ENCODE results near the gene ACO1. TPM values are rescaled to one million over a fixed set of nuclear protein-coding genes. Genes with fewer than 3 reads are reported as not detected.

The ACO1 gene
- total RNA-seq, 1 donor, result 15.3 TPM

DNA sequence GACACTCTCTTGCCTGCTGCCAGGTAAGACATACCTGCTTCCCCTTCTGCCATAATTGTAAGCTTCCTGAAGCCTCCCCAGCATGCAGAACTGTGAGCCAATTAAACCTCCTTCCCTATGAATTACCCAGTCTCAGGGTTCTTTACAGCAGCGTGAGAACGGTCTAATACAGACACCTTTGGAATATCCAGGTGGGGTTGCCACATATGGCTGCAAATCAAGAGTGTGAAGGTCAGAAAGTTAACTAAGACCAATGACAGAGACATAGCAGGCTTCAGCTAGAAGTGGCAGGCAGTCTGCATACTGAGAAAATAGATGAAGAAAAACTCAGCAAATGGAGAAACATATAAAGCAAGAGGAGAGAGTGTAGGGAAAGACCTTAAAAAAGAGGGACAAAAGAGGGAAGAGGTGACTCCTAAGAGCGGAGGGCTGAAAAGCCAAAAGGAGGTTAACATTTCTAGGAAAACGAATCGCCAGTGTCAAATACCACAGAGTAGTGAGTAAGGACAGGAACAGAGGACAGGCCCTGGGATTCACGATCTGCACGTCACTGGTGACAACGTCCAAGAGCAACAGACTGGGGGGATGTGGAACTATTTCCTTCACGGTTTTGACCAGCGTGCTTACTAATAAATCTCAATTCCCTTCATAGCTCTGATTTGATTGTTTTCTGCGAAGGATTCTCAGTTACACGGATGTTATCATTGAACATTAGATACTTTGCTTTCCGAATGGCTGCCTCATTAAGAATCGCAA, 1.7 kb upstream of the ACO1 start:
- DNase-seq (ENCODE audit: low read depth in 2 of 3, low spot score in 2 of 3), result no peak

DNA sequence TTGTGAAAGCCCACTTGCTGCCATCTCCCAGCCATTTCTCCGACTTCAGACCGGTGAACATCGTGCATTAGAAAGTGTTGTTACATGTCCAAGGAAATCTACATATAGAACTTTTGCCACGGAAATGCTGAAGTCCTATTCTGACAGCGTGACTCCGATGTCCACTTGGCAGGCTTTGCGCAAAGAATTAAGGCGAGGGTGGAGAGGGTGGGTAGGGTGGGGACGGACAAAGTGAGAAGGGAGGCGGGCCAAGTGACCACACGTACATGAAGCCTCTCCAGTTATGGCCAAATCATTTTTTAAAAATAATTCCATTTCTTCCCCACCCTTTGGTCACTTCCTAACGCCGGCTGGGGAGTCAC, 460 bp upstream of the ACO1 start:
- DNase-seq (ENCODE audit: low read depth in 2 of 3, low spot score in 2 of 3), result peak in 1 of 3 donors; percentile 22

GRCh38 chr9:32385152-32385884, 875 bp downstream of the ACO1 start:
- no peak for DNase-seq (ENCODE audit: low read depth in 2 of 3, low spot score in 2 of 3)

- DNase-seq (ENCODE audit: low read depth in 2 of 3, low spot score in 2 of 3), result no peak
Measured at GRCh38 chr9:32385885-32386283, 1.4 kb downstream of the ACO1 start.

DNA sequence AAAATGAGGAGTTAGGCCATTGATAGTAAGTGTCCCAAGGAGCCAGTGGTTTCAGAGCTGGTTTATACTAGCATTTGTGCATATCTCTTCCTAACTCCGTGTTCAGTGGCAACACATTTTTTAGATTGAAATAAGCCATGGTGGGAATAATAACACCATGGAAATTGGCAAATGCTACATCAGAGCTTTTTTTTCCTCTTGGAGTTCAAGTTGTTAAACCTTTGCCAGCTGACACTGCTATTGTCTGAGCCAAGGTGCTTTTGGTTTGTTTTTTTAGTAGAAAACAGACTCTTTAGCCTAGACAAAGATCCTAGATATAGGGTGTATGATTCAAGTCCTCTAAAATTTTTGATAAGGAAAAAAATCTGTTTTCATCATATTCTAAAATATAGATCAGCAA, 2.8 kb downstream of the ACO1 start:
- DNase-seq (ENCODE audit: low read depth in 2 of 3, low spot score in 2 of 3), result no peak

DNA sequence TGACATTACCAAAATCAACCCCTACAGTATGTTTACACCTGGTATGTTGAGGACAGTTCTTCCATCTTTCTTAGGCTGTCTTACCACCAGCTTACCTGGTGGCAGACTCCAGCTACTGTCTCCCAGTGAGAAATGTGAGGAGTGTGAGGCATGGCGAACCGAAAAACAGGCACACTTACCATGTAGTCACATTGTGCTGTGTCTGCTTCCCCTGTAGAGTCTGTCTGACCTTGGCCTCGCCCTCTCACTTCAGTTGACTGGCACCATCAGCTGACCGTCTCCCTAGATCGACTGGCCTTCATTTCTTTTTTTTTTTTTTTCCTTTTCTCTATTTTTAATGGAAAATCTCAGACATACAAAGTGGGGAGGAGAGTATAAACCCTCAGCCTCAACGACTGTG, 4.9 kb downstream of the ACO1 start:
- DNase-seq (ENCODE audit: low read depth in 2 of 3, low spot score in 2 of 3), result no peak

DNA sequence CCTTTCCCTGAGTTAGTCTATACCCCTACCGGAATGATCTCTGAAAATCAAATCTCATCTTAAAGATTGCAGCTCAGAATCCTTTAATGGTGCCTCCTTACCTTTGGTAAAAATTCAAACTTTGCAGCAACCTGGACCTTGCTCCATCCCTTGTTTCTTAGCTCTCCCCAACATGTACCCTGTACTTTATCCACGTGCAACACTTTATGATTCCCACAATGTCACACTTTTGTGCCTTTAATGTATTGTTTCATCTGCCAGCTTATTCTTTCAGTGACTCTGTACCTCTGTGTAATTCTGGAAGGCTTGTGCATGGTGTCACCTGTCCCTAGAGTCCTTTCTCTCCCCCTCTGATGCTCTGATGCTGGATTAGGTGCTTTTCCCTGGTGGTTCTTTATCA, 9.5 kb downstream of the ACO1 start:
- DNase-seq (ENCODE audit: low read depth in 2 of 3, low spot score in 2 of 3), result no peak

GRCh38 chr9:32394381-32395049, 10.1 kb downstream of the ACO1 start:
- DNase-seq (ENCODE audit: low read depth in 2 of 3, low spot score in 2 of 3), result no peak

GRCh38 chr9:32395510-32396216, 11.2 kb downstream of the ACO1 start:
- DNase-seq (ENCODE audit: low read depth in 2 of 3, low spot score in 2 of 3), result no peak

DNA sequence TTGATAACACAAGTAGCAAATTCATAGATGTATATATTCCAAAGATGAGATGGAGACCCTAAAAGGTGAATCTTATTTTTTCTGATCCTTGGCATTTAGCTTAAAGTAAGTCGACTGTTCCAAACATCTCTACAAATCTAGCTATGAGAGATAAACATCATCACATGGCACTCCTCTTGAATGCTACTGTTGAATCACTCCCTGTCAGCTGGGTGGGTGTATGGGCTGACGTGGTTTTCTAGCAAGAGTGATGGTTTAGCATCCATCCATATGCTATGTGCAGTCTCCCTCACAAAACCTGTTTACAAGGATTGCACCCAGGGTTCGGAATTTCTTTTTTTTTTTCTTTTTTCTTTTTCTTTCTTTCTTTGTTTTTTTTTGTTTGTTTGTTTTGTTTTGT, 13.8 kb downstream of the ACO1 start:
- DNase-seq (ENCODE audit: low read depth in 2 of 3, low spot score in 2 of 3), result no peak

DNA sequence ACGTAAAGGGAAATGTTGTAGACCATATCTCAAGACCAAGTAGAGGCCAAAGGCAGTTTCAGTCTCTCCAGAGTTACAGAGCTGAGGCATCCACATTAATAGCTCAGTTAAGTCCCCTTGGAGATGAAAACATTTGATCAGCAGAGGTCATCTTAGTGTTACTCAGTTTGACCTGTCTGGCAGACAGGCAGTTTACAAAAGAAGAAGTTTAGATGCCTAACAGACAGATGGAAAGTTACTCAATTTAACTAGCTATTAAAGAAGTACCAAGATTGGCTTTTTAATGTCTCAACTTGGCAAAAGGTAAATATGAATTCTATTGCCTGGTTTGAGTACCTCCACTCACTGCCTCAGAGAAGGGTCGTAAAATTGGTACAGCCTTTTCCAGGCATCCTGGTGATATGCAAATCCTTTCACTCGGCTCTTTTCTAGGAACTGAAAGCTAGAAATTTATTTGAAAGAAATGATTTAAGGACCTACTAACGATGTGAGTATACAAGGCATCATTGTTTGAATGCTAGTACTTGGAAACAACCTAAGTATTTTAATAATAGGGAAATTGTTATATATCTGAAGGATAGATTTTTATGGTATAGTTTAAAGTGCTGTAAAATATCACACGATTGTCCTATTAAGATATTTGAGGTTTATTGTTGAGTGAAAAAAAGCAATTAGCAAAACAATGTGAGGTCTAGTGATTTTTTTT, 14.8 kb downstream of the ACO1 start:
- no peak for DNase-seq (ENCODE audit: low read depth in 2 of 3, low spot score in 2 of 3)

DNA sequence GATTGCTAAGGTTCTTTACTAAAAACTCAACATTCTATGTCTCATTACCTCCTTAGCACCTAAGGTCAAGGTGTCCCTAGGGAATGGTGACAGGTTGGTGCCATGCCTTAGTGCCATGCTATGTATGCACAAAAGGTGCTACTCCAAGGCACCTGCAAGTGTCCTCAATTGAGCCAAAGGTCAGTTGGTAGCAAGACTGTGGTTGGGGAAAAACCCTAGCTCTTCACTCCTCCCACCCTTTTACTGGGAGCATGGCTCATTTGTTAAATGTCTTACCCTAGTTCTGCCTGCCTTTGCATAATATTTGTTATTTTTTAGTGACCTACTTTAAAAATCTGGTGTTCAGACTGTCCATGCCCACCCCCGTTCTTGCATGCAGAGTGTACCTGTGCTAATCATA, 17.0 kb downstream of the ACO1 start:
- DNase-seq (ENCODE audit: low read depth in 2 of 3, low spot score in 2 of 3), result no peak

- no peak for DNase-seq (ENCODE audit: low read depth in 2 of 3, low spot score in 2 of 3)
Measured at GRCh38 chr9:32403567-32404260, 19.3 kb downstream of the ACO1 start.

GRCh38 chr9:32404402-32404801, 20.0 kb downstream of the ACO1 start:
- no peak for DNase-seq (ENCODE audit: low read depth in 2 of 3, low spot score in 2 of 3)

GRCh38 chr9:32404856-32405255, 20.4 kb downstream of the ACO1 start:
- DNase-seq (ENCODE audit: low read depth in 2 of 3, low spot score in 2 of 3), result no peak

GRCh38 chr9:32405506-32405905, 21.1 kb downstream of the ACO1 start:
- no peak for DNase-seq (ENCODE audit: low read depth in 2 of 3, low spot score in 2 of 3)

GRCh38 chr9:32406046-32406445, 21.6 kb downstream of the ACO1 start:
- DNase-seq (ENCODE audit: low read depth in 2 of 3, low spot score in 2 of 3), result no peak

DNA sequence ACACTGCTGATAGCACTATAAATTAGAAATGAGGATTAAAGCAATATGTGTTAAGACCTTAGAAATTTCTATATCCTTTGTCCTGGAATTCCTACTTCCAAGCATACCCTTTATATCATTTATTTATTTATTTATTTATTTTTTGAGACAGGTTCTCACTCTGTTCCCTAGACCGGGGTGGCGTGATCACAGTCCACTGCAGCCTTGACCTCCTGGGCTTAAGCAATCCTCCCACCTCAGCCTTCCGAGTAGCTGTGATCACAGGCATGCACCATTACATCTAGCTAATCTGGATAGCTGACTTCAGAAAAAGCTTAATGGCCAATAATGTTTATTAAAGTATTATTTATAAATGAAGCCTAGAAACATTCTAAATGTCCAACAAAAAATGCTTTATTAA, 27.3 kb downstream of the ACO1 start:
- no peak for DNase-seq (ENCODE audit: low read depth in 2 of 3, low spot score in 2 of 3)

DNA sequence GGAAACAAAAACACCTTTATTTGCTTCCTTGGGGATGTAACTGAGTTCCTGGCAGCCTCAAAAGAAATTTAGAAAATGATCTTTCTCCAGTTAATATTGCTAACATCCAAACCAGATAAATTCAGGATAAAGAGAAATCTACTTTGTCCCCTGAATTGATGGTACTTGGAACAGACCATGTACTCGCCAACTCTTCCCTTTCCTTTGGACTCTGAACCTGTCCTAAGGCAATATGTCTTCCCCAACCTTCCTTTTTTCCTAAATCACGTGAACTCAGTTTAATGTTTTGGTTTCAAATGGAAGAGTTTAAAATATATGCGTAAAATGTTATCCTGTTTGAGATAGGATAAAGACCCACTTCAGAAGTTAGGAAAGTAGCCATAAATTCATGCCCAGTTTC, 28.0 kb downstream of the ACO1 start:
- DNase-seq (ENCODE audit: low read depth in 2 of 3, low spot score in 2 of 3), result no peak

DNA sequence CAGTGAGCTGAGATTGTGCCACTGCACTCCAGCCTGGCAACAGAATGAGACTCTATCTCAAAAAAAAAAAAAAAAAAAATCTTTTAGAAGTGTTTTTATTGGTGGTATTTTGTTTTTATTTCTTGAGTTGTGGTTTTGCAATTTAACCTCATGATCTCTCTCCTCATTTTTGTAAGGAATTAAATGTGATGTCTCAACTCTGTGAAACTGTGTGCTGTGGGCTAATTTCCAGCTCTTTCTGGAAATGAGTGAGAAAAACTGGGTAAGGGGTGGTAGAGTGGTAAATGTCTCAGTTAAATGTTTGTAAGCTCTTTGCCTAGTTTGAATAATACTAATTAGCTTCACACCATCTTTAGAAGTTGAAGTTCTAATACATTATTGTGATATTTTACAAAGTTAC, 29.0 kb downstream of the ACO1 start:
- no peak for DNase-seq (ENCODE audit: low read depth in 2 of 3, low spot score in 2 of 3)

All from hematopoietic multipotent progenitor cell (in vitro differentiated cells).